ENCODE data around the gene IFNA13. TPM values are rescaled to one million over a fixed set of nuclear protein-coding genes. Genes with fewer than 3 reads are reported as not detected.

IFNA13 gene
- 0.11 TPM in 1 of 2 replicates, not detected in the other for total RNA-seq

DNA sequence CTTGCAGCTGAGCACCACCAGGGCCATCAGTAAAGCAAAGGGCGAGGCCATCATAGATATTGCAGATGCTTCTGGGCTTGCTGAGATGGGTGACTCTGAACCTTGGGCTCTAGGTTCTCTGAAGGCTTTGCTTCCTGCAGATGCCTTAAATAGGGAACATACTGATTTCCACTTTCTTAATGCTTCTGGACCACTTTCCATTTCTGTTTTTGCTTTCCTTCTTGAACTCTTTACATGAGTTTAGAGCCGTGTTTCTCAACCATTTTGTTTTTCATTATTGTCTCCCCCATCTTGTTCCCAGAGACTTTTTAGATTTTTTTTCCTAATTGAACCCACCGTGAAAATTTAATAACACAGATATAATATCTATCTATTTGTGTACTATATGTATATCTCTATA lies at the start of gene IFNA13:
IFNA13 (minus strand) TSS at position 101 of the 400 bp plus-strand sequence; CDS start at position 54, 47 bp downstream.

DNA sequence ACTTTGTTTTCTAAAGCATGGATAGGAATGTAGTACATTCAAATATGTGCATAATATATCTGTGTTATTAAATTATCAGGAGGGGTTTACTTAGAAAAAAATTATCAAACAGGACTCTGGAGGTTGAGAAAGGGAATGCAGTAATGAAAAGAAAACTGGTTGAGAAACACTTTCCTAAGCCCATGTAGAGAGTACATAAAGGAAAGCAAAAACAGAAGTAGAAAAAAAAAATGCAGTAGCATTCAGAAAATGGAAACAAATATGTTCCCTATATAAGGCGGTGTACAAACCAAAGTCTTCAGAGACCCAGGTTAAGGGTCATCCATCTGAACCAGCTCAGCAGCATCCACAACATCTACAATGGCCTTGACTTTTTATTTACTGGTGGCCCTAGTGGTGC lies 41.0 kb upstream of the IFNA13 start, which contains the start of gene IFNA8:
IFNA8 (plus strand) TSS at position 301 of the 400 bp plus-strand sequence; CDS start at position 361, 60 bp downstream.

DNA sequence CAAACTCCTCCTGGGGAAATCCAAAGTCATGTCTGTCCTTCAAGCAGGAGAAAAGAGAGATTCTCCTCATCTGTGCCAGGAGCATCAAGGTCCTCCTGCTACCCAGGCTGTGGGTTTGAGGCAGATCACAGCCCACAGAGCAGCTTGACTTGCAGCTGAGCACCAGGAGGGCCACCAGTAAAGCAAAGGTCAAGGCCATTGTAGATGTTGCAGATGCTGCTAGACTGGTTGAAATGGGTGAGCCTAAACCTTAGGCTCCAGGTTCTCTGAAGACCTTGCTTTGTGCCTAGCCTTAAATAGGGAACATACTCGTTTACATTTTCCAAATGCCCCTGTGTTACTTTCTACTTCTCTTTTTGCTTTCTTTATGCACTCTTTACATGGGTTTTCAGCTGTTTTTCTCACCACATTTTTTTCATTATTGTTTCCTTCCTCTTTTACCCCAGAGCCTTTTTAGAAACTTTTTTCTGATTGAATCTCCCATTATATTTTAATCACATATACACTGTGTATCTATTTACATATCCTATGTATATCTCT lies 17.3 kb upstream of the IFNA13 start, which contains the start of gene IFNA2:
IFNA2 (minus strand) TSS at position 268 of the 540 bp plus-strand sequence; CDS start at position 199, 69 bp downstream.

DNA sequence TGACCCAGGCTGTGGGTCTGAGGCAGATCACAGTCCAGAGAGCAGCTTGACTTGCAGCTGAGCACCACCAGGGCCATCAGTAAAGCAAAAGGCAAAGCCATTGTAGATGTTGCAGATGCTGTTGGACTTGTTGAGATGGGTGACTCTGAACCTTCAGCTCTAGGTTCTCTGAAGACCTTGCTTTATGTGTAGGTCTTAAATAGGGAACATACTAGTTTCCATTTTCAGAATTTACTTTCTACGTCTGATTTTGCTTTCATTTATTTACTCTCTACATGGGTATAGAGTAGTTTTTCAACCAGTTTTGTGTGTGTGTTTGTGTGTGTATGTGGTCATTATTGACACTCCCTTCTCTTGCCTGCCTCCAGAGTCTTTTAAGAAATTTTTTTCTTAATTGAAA lies 17.1 kb downstream of the IFNA13 start, which contains the start of gene IFNA6:
IFNA6 (minus strand) TSS at position 101 of the 400 bp plus-strand sequence; CDS start at position 101, 0 bp downstream.

DNA sequence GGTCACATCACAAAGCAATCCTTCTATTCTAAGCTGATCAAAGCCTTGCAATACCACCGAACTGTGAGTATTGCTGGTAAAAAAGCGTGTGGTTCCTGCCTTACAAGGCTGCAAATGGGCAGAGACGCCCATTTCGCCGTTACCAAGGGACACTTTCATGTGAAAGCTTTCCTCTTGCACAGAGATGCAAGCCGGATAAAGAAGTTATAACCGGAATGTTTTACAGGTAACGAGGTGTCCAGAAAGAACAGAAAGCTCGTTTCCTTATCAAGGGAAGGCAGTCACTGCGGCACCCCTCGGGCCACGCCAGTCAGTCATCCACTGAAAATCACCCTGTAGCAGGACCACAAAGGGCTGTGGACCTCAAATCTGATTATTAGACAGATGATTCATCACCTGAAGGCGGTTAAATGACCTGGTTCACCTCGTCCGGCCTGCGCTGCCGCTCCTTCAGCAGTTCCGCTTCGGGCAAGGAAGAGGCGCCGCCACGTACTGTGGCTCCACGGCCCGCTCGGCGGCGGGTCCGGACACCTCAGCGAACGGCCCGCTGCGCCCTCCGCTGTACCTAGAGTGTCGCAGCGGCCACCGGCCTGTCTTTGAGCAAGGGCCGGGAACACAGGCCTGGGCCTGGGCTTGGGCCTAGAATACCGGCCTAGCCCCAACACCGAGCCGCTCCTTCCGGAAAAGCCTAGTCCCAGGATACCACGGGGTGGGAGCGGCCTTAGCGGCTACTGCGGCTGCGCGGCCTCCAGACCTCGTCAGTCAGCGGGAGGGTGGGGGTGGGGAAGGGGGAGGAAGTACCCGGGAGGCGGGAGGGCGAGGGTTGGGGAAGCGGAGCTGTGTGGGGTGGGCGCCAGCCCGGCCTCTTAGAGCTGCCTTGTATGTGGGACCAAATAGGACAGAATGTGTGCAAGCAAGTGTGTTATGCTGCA lies 32.9 kb downstream of the IFNA13 start, which contains the start of gene KLHL9:
KLHL9 (minus strand) TSS at position 704 of the 932 bp plus-strand sequence; CDS start at position 159, 545 bp downstream.

Other genes starting within 250 kb of the IFNA13 start
- gene IFNW1, start 226.2 kb downstream of the IFNA13 start, total RNA-seq = not detected in 2 replicates
- gene IFNA21, start 201.4 kb downstream of the IFNA13 start, total RNA-seq = not detected in 2 replicates
- not detected in 2 replicates for gene IFNA4, start 180.5 kb downstream of the IFNA13 start, total RNA-seq
- not detected in 2 replicates for gene IFNA7, start 165.9 kb downstream of the IFNA13 start, total RNA-seq
- not detected in 2 replicates for gene IFNA10, start 160.9 kb downstream of the IFNA13 start, total RNA-seq
- gene IFNA16, start 150.7 kb downstream of the IFNA13 start, total RNA-seq = not detected in 2 replicates
- gene IFNA17, start 139.8 kb downstream of the IFNA13 start, total RNA-seq = not detected in 2 replicates
- not detected in 2 replicates for gene IFNA14, start 128.1 kb downstream of the IFNA13 start, total RNA-seq
- gene IFNA5, start 62.7 kb downstream of the IFNA13 start, total RNA-seq = 0.13 TPM in 1 of 2 replicates, not detected in the other
- gene KLHL9, start 32.7 kb downstream of the IFNA13 start, total RNA-seq = 50.0 and 56.1 TPM in 2 replicates
- 0.13 TPM in 1 of 2 replicates, not detected in the other for gene IFNA6, start 17.2 kb downstream of the IFNA13 start, total RNA-seq
- 0.11 TPM in 1 of 2 replicates, not detected in the other for gene IFNA2, start 17.3 kb upstream of the IFNA13 start, total RNA-seq
- not detected in 2 replicates for gene IFNA8, start 41.1 kb upstream of the IFNA13 start, total RNA-seq
- gene IFNA1, start 72.4 kb upstream of the IFNA13 start, total RNA-seq = not detected in 2 replicates
- 5.1 and 6.8 TPM in 2 replicates for gene IFNE, start 114.3 kb upstream of the IFNA13 start, total RNA-seq